Nephron (organoid): ENCODE data around the gene CAMTA1.
A peak's percentile ranks its signal among the peaks of the same experiment; 100 is the strongest.

Experiments
- H3K27ac Mint-ChIP-seq, 3 experiments: 2 replicates each; pipeline ENCODE4 v1.8.0; 2020; ENCODE audit warnings: mixed read lengths in 3 of 3, mild to moderate bottlenecking in 2 of 3, moderate library complexity in 1 of 3
- H3K27me3 Mint-ChIP-seq: 2 replicates; pipeline ENCODE4 v1.8.0; 2021; ENCODE audit warnings: low read depth, mild to moderate bottlenecking, moderate library complexity, mixed read lengths
- H3K36me3 Mint-ChIP-seq: 2 replicates; pipeline ENCODE4 v1.8.0; 2020; ENCODE audit warnings: low read depth, mixed read lengths
- H3K4me1 Mint-ChIP-seq: 2 replicates; pipeline ENCODE4 v1.8.0; 2020; ENCODE audit warnings: mixed read lengths
- H3K4me3 Mint-ChIP-seq, 3 experiments: 2 replicates each; pipeline ENCODE4 v1.8.0; 2020; ENCODE audit warnings: mild to moderate bottlenecking in 3 of 3, mixed read lengths in 3 of 3, moderate library complexity in 2 of 3
- H3K9me3 Mint-ChIP-seq: 2 replicates; pipeline ENCODE4 v1.8.0; 2020; ENCODE audit warnings: mixed read lengths
- CTCF ChIP-seq, 3 experiments: fragments of 200-600 bp; sonication (generic); IDR thresholded peaks; one replicate each; pipeline ENCODE4 v1.5.0; 2021; ENCODE audit warnings: antibody characterized with exemption in 3 of 3; ENCODE audit not compliant: unreplicated experiment in 3 of 3

CAMTA1 gene

GRCh38 chr1:7513081-7513480 lies 727.8 kb downstream of the CAMTA1 start:
- Mint-ChIP-seq H3K9me3 (no peaks in the 10 kb centered on the region), H3K27me3 (peaks cover 43% of the 10 kb centered on the region), H3K4me3 (no peak overlapping the region), H3K4me1 (peaks cover 20% of the 10 kb centered on the region), H3K36me3 (no peaks in the 10 kb centered on the region), H3K27ac (no peak overlapping the region)
- no peak for TF ChIP-seq CTCF (IDR thresholded peaks at IDR 0.05; ENCODE audit: unreplicated experiment in 3 of 3)

DNA sequence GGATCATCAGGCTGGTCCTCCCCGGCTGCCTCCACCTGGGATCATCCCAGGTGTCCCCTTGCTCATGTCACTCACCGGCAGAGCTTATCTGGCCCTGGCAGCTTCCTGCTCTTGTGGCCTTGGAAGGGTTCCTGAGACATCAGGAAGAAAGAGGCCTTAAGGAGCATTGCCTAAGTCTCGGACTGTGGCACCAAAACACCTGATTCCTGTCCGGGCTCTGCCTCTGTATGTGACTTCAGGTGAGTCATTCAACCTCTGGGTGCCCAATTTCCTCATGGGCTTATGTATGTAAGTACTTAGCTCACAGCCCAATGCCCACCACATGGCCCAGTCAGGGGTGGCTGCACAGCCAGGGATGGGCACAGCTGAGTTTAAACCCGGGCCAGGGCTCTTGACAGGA lies 729.9 kb downstream of the CAMTA1 start:
- Mint-ChIP-seq H3K4me1 (peaks cover 5% of the 10 kb centered on the region), H3K4me3 (no peak overlapping the region), H3K27me3 (peaks cover 47% of the 10 kb centered on the region), H3K27ac (no peak overlapping the region), H3K36me3 (no peaks in the 10 kb centered on the region), H3K9me3 (no peaks in the 10 kb centered on the region)
- no peak for TF ChIP-seq CTCF (IDR thresholded peaks at IDR 0.05; ENCODE audit: unreplicated experiment in 3 of 3)

- peaks cover 5% of the 10 kb centered on the region for H3K4me1 Mint-ChIP-seq
- H3K27me3 Mint-ChIP-seq, result peaks cover 43% of the 10 kb centered on the region
- no peak for TF ChIP-seq CTCF (IDR thresholded peaks at IDR 0.05; ENCODE audit: unreplicated experiment in 3 of 3)
- no peaks in the 10 kb centered on the region for H3K9me3 Mint-ChIP-seq
- no peak overlapping the region for H3K27ac Mint-ChIP-seq
- H3K36me3 Mint-ChIP-seq, result no peaks in the 10 kb centered on the region
- H3K4me3 Mint-ChIP-seq, result no peak overlapping the region
Measured at GRCh38 chr1:7515904-7516303, 730.6 kb downstream of the CAMTA1 start.

DNA sequence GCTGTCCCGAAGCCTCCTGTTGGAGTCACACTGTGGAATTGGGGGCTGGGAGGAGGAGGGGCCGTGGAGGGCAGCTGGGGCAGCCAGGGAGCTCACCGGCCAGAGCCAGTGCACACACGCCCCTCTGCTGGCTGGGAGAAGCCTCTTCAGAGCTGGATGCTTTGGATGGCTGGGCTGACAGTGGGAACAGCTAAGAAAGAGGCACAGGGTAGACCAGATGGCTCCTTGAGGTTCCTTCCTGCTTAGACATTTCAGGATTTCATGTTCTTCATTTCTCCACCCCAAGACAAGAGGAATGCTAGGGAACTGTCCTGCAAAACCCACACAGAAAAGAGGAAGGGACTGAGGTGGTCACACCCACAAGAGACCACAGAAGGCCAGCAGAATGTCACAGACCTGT lies 731.1 kb downstream of the CAMTA1 start:
- Mint-ChIP-seq H3K27me3 (peaks cover 40% of the 10 kb centered on the region), H3K4me1 (peaks cover 5% of the 10 kb centered on the region), H3K27ac (no peak overlapping the region), H3K36me3 (no peaks in the 10 kb centered on the region), H3K9me3 (no peaks in the 10 kb centered on the region), H3K4me3 (no peak overlapping the region)
- peak in 1 of 3 experiments; percentile 14 for TF ChIP-seq CTCF (IDR thresholded peaks at IDR 0.05; ENCODE audit: unreplicated experiment in 3 of 3)

- Mint-ChIP-seq H3K36me3 (no peaks in the 10 kb centered on the region), H3K4me3 (no peak overlapping the region), H3K4me1 (peaks cover 5% of the 10 kb centered on the region), H3K27me3 (peaks cover 43% of the 10 kb centered on the region), H3K9me3 (no peaks in the 10 kb centered on the region), H3K27ac (no peak overlapping the region)
- no peak for TF ChIP-seq CTCF (IDR thresholded peaks at IDR 0.05; ENCODE audit: unreplicated experiment in 3 of 3)
Measured at GRCh38 chr1:7516929-7517328, 731.7 kb downstream of the CAMTA1 start.

GRCh38 chr1:7517611-7518330 lies 732.5 kb downstream of the CAMTA1 start:
- H3K27ac Mint-ChIP-seq, result no peak overlapping the region
- H3K4me1 Mint-ChIP-seq, result peaks cover 5% of the 10 kb centered on the region
- no peaks in the 10 kb centered on the region for H3K36me3 Mint-ChIP-seq
- TF ChIP-seq CTCF (IDR thresholded peaks at IDR 0.05; ENCODE audit: unreplicated experiment in 3 of 3), result no peak
- H3K9me3 Mint-ChIP-seq, result no peaks in the 10 kb centered on the region
- peaks cover 44% of the 10 kb centered on the region for H3K27me3 Mint-ChIP-seq
- no peak overlapping the region for H3K4me3 Mint-ChIP-seq
